ENCODE results near the gene ZYG11A.

Gene ZYG11A

GRCh38 chr1:52920791-52921291 lies 78.3 kb downstream of the ZYG11A start:
- H3K4me3 Mint-ChIP-seq = peak overlapping the region; percentile 58
- H3K36me3 Mint-ChIP-seq = no peaks in the 10 kb centered on the region
- no peaks in the 10 kb centered on the region for H3K27me3 Mint-ChIP-seq
- H3K4me1 Mint-ChIP-seq = peaks cover 27% of the 10 kb centered on the region
- no peaks in the 10 kb centered on the region for H3K9me3 Mint-ChIP-seq
- peak overlapping the region; percentile 70 for H3K27ac Mint-ChIP-seq

GRCh38 chr1:52925571-52926005 lies 83.0 kb downstream of the ZYG11A start:
- Mint-ChIP-seq H3K27me3 (no peaks in the 10 kb centered on the region), H3K4me1 (peaks cover 32% of the 10 kb centered on the region), H3K9me3 (no peaks in the 10 kb centered on the region), H3K36me3 (peaks cover 2% of the 10 kb centered on the region), H3K4me3 (no peak overlapping the region), H3K27ac (no peak overlapping the region)

DNA sequence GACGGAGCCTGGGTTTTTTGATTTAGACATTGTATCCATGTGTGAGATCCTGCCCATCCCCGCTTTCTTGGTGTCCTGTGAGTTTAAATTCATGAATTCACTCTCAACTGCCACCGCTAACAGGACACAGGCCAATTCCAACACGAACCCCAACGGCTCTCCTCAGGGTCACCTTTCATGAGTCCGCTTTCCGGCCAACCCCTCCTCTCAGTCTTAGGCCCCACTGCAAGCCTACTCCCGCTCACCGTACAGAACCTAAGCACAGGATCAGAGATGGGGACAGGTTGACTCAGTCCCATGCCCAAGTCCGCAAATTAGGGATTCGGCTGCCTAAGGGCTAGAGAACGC lies 84.3 kb downstream of the ZYG11A start:
- H3K27me3 Mint-ChIP-seq = no peaks in the 10 kb centered on the region
- H3K9me3 Mint-ChIP-seq = no peaks in the 10 kb centered on the region
- peak overlapping the region; percentile 87 for H3K4me3 Mint-ChIP-seq
- H3K4me1 Mint-ChIP-seq = peaks cover 30% of the 10 kb centered on the region
- no peak overlapping the region for H3K27ac Mint-ChIP-seq
- peaks cover 2% of the 10 kb centered on the region for H3K36me3 Mint-ChIP-seq

DNA sequence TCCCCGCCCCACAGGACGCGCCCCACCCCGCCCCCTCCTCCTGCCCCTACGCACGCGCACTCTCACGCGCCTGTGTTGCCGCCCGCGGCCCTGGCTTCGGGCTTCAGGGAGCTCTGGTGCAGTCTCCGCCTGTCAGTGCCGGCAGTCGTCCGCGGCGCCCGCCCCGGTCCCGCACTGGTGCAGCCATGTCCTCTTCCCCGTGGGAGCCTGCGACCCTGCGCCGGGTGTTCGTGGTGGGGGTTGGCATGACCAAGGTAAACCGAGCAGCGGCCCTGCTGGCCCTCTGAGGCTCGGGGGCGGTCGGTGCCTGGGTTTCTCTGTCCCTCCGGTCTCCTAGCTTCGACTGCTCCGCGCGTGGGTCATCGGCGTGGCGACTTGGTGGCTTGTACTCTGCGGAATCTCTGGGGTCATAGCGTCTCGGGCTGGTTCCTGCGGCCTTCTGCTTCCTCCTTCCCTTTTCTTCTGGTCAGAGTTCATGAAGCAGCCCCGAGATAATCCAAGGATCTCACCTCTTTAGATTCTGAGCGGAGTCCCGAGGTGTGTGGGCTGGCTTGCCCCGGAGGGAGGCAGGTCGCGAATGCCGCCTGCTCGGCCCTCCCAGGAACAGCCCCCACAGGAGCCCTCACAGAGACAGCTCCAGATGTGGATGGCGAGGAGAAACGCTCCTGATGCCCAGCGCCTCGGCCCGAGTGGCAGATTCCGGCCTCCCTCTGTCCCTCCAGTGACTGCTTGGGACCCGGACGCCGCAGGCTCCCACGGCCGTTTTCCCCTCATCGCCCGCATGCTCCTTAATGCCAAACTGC lies 84.9 kb downstream of the ZYG11A start, which contains the start of gene SCP2:
SCP2 (plus strand) TSS at position 65 of the 803 bp plus-strand sequence; CDS start at position 186, 121 bp downstream.
- H3K9me3 Mint-ChIP-seq = no peaks in the 10 kb centered on the region
- no peaks in the 10 kb centered on the region for H3K27me3 Mint-ChIP-seq

GRCh38 chr1:52928015-52928404 lies 85.5 kb downstream of the ZYG11A start:
- peak overlapping the region; percentile 3 for H3K27ac Mint-ChIP-seq

More for the DNA sequence above, 84.9 kb downstream of the ZYG11A start, which contains the start of gene SCP2:
- Mint-ChIP-seq H3K36me3 (peaks cover 2% of the 10 kb centered on the region), H3K4me3 (peak within 1 kb of the TSS; percentile 87), H3K4me1 (peaks cover 29% of the 10 kb centered on the region), H3K27ac (peak within 1 kb of the TSS; percentile 72)

DNA sequence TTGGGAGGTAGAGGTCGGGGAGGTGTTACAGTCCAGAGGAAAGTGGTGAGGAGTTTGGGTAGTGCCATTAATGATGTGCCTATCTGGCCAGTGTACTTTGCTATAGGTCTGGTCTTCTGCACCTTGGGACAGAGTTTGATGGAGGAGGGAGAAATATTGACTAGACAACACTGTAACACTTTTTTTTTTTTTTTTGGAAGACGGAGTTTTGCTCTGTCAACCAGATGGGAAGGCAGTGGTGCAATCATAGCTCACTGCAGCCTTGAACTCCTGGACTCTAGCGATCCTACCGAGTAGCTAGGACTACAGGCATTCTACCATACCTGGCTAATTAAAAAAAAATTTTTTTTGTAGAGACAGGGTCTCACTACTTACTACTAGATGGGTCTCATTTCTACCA lies 86.5 kb downstream of the ZYG11A start:
- Mint-ChIP-seq H3K27me3 (no peaks in the 10 kb centered on the region), H3K36me3 (peaks cover 2% of the 10 kb centered on the region), H3K9me3 (no peaks in the 10 kb centered on the region), H3K27ac (no peak overlapping the region), H3K4me3 (no peak overlapping the region), H3K4me1 (peaks cover 27% of the 10 kb centered on the region)

More at GRCh38 chr1:52928015-52928404, 85.5 kb downstream of the ZYG11A start:
- peak overlapping the region; percentile 87 for H3K4me3 Mint-ChIP-seq
- H3K4me1 Mint-ChIP-seq = peaks cover 27% of the 10 kb centered on the region
- no peaks in the 10 kb centered on the region for H3K27me3 Mint-ChIP-seq
- no peaks in the 10 kb centered on the region for H3K9me3 Mint-ChIP-seq
- H3K36me3 Mint-ChIP-seq = peaks cover 2% of the 10 kb centered on the region

DNA sequence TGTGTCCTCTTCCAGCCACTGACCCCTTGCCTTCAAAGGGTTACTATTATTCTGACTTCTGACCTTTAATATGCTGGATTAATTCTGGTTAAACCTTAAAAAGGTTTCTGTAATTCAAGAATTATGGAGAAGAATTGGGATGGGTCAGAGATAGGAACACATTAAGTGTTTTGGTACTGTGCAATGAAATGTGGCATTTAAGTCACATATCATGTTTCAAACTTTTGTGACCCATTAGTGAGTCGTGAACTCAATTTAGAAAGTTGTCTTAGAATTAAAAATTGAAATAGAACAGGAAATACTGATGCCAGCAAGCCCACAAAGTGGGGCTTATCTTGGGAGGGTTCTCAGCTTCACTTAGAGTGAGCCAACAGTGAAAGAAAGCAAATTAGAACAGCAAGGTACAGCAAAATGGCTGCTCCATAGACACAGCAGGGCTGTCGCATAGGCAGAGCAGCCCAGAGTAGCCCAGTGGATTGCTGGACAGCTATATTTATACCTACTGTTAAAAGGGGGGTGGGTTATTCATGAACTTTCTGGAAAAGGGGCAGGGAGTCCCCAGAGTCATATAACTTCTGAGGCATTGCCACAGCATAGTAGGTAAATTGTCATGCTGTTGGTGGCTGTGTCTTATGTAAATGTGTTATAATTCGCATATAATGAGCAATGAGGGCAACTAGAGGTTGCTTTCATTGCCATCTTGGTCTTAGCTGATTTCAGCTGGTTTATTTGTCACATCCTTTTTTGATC lies 95.0 kb downstream of the ZYG11A start:
- Mint-ChIP-seq H3K27ac (no peak overlapping the region), H3K4me1 (peaks cover 5% of the 10 kb centered on the region), H3K9me3 (no peaks in the 10 kb centered on the region), H3K27me3 (no peaks in the 10 kb centered on the region), H3K4me3 (no peak overlapping the region), H3K36me3 (peaks cover 9% of the 10 kb centered on the region)

DNA sequence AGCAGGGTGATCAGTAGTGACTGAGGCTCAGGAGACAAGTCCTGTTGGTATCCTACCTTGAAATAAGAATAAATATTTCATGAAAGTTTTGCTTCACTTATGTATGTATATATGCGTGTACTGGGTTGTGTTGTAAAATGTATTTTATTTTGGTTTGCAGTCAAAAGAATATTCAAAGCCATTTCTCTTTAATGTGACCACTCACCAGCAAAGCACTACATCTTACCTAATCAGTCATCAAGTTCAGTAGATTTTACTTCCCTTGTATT lies 95.6 kb downstream of the ZYG11A start:
- Mint-ChIP-seq H3K9me3 (no peaks in the 10 kb centered on the region), H3K4me3 (no peak overlapping the region), H3K4me1 (peaks cover 5% of the 10 kb centered on the region), H3K36me3 (peaks cover 9% of the 10 kb centered on the region), H3K27ac (no peak overlapping the region), H3K27me3 (no peaks in the 10 kb centered on the region)

DNA sequence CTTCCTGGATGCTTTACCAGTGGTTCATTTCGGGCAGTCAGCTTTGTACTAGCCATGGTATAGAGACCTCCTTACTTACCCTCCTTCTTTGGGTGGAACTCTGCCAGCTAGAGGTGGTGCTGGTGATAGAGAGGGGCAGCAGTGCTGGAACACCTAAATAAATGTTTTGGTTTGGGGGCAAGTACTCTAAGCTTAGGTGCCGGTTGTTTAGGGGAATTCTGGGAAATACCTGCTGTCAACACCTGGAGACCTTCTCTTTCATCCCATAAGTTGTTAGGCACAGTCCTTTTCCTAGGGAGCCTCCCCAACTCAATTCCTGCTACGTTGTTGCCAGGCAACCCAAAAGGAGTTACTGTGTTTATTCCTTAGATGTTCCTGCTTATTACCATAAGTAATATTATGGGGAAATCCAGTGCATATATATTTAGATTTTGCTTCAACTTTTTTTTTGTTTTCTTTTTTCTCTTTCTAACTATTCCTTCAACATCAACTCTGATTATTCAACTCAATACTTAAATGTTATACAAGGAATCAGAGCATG lies 101.4 kb downstream of the ZYG11A start:
- Mint-ChIP-seq H3K4me1 (peaks cover 4% of the 10 kb centered on the region), H3K27me3 (no peaks in the 10 kb centered on the region), H3K9me3 (no peaks in the 10 kb centered on the region), H3K4me3 (no peak overlapping the region), H3K27ac (no peak overlapping the region), H3K36me3 (peaks cover 14% of the 10 kb centered on the region)

DNA sequence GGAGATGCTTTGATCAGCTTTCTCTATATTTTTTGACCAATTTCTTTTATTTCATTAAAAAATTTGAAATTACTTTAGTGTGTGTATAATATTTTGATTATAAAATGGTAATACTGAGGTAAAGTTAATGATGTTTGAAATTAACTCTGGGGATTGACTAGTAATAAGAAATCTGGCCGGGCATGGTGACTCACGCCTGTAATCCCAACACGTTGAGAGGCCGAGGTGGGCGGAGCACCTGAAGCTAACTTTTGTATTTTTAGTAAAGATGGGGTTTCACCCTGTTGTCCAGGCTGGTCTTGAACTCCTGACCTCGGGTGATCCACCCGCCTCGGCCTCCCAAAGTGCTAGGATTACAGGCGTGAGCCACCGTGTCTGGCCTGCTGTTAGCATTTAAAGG lies 102.0 kb downstream of the ZYG11A start:
- Mint-ChIP-seq H3K9me3 (no peaks in the 10 kb centered on the region), H3K4me3 (no peak overlapping the region), H3K27me3 (no peaks in the 10 kb centered on the region), H3K36me3 (peaks cover 18% of the 10 kb centered on the region), H3K4me1 (peaks cover 4% of the 10 kb centered on the region), H3K27ac (no peak overlapping the region)

Measured in activated naive CD4-positive, alpha-beta T cell treated with anti-CD3 and anti-CD28 coated beads, Interleukin-2, amount 50 U/mL, for 24 hours (primary cell).